ENCODE results near the gene SLC10A7.

GRCh38 chr4:146310319-146311021, 211.3 kb downstream of the SLC10A7 start:
- TF ChIP-seq EZH2 (IDR thresholded peaks at IDR 0.05; ENCODE audit: borderline replicate concordance, low read length): no peak
- no peak for TF ChIP-seq CTCF (conservative IDR thresholded peaks at IDR 0.05 in 1 of 2, IDR thresholded peaks at IDR 0.05 in 1 of 2; ENCODE audit: extremely low read depth in 1 of 2, insufficient read depth in 1 of 2, low read depth in 1 of 2, low read length in 2 of 2)

Measured in mammary epithelial cell (primary cell).